HL-60/S4 treated with retinoic acid at 250 ng/mL for 4 days and 3 days (cell line): Measurements from ENCODE around the gene TRIO.

Source experiments
- in situ Hi-C: fragments of 300-500 bp; cut with MboI; formaldehyde crosslinking; loops from 2 replicates; pipeline ENCODE4 v1.7.0; 2022; ENCODE audit warnings: low sequenced_read_pairs

Gene TRIO

DNA sequence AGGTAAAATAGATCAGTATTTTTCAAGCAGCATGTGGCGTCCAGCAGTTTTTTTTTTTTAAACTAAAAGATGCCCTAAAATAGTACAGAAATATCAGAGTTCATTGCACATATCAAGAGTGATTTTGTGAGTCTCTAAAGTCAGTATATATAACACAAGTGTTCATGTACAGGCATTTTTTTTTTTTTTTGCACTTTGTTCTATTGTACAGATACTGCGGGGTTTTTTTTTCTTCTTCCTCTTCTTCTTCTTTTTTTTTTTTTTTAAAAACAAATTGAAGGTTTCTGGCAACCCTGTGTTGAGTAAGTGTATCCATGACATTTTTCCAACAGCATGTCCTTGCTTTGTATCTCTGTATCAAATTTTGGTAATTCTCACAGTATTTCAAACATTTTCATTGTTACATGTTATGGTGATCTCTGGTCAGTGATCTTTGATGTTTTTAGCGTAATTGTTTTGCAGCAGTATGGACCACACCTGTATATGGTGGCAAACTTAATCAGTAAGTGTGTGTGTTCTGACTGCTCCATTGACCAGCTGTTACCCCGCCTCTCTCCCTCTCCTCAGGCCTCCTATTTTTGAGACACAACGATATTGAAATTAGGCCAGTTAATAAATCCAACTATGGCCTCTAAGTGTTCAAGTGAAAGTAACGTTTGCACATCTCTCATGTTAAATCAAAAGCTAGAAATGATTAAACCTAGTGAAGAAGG is 76.8 kb downstream of the TRIO start:
- in situ Hi-C loops: no loop called here

DNA sequence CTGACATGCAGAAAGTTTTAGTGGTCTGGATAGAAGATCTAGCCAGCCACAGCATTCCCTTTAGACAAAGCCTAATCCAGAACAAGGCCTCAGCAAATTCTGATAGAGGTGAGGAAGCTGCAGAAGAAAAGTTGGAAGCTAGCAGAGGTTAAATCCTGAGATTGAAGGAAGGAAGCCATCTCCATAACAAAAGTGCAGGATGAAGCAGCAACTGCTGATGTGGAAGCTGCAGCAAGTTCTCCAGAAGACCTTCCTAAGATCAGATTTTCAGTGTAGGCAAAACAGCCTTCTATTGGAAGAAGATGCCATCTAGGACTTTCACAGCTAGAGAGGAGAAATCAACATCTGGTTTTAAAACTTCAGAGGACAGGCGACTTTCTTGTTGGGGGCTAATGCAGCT is 77.5 kb downstream of the TRIO start:
- in situ Hi-C loops: no loop called here

DNA sequence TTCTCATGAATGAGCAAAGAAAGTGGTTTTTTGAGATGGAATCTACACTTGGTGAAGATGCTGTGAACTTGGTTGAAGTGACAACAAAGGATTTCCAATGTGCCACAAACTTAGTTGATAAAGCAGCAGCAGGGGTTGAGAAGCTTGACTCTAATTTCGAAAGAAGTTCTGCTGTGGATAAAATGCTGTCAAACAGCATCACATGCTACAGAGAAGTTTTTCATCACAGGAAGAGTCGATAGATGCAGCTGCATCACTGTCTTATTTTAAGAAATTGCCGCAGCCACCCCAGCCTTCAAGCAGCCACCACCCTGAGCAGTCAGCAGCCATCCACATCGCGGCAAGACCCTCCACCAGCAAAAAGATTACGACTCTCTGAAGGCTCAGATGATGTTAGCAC is 78.6 kb downstream of the TRIO start:
- in situ Hi-C loops: no loop called here

DNA sequence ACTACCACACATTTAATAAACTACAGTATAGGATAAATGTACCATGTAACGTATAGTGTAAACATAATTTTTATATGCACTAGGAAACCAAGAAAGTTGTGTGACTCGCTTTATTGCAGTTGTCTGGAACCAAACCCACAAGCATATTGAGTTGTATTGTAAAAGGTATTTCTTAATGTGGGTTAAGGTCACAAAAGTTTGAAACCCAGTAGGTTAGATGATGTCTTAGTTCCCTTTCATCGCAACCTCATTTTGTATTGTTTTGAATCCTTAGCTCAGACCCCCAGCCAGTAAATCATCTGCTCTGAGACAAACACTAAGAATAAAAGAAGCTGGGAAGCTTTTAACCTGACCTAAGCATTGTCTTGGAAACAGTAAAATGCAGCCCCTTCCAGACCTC is 79.1 kb downstream of the TRIO start:
- in situ Hi-C loops: no loop called here

DNA sequence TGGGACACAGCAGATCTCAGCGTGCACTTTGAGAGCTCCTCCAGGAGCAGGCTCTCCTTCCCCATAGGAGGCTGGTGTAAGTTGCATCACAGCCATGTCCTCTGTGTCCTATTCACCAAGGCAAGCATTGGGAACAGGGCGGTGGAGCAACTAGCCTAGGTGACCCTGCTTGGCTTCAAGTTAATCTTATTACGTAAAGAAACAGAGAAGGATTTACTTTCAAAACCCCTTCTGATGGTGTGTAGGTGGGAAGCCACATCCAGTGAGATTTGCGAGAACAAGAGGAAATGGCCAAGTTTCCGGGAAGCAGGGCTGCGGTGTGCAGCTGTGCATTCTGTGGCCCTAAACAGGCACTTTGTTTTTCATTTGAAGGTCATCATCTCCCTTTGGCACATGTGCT is 80.2 kb downstream of the TRIO start:
- in situ Hi-C loops: no loop called here

DNA sequence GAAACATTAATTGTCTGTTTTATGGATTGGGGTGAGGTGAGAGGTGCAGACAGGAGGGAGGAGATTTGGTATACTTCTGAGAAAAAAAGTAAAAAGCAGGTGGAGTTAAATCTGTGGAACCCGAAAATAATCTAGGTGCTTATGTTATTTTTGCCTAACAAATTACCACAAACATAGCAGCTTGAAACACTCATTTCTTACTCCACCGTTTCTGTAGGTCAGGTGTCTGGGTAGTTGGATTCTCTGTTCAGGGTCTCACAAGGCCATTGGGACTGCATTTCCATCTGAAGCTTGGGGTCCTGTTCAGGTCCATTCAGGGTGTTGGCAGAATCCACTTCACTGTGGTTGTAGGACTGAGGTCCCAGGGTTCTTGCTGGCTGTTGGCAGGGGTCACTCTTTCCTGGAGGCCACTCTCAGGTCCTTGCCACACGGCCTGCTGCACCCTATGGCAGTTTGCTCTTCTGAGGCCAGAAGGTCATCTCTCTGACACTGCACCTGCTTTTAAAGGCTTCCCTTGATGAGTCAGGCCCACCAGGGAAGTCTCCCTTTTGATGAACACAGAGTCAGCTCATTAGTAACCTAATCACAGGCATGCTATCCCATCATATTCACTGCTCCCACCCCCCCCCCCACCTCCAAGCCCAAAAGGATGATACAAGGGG is 82.2 kb downstream of the TRIO start:
- in situ Hi-C loops: no loop called here

DNA sequence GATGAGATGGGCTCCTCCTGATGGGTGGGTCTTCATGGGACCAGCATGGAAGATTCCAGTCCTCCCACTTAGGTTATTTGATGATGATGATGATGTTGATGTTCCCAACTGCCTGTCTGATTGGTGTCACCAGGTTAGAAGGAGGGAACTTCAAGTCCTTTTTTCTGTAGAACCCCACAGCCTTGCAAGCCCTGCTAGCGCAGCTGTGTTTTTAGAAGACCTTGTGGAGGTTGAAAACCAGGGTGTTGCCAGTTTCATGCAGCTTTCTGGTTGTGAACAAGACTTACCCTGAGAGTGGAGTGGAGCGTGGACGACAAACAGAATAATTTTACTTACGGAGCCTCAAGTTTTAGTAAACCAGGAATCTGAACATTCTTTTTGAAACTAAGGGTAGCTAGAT is 83.0 kb downstream of the TRIO start:
- in situ Hi-C loops: no loop called here

DNA sequence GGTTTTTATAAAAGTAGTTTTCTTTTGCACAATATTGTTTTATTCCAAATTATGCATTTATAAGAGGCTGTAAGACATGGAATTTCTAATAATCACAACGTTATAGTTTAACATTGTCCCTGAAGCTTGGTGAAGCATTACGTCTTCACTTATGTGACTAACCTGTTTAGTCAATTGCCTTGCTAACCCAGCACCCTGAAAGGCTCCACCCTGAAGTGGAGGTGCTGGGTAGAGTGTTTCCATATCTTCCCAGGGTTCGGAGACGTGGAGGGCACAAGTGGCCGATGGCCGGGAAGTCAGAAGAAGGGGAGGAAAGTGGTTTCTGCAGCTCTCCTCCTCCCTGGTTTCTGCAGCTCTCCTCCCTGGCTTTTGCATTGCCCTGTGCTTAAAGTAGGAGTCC is 83.4 kb downstream of the TRIO start:
- in situ Hi-C loops: no loop called here

DNA sequence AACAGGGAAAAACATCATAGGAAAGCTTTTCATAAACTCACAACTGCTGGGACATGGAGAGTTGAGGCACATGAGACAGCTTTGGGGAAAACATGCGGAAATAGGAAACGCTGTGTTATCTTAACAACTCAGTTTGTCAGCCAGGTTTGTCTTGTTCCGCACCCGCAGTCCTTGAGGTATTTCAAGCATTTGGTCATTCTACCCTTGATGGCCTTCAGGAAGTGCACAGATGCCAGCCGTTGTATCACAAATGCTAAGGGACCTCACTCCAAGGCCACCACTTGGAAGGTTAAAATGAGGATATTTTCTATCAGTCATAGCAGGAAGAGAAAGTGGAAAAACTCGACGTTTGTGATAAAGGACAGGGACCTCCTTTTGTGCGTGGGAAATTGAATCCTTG is 83.8 kb downstream of the TRIO start:
- in situ Hi-C loops: no loop called here

DNA sequence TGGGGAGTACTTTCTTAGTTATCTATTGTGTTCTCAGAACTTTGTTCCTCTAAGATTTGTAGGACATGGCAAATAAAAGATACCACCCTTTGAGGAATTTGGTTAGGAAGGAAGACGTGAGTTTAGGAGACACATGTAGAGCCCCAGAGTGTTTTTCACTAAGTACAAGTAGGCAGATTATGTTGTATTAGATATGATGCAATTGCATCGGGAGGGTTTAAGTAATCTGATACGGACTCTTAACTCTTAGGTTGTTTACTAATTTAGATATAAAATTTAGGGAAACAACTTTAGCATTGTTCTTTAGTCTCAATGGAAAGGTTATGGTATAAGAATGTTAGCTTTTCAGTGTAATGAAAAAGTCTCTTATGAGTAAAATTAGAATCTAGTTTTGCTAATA is 84.4 kb downstream of the TRIO start:
- in situ Hi-C loops: no loop called here

DNA sequence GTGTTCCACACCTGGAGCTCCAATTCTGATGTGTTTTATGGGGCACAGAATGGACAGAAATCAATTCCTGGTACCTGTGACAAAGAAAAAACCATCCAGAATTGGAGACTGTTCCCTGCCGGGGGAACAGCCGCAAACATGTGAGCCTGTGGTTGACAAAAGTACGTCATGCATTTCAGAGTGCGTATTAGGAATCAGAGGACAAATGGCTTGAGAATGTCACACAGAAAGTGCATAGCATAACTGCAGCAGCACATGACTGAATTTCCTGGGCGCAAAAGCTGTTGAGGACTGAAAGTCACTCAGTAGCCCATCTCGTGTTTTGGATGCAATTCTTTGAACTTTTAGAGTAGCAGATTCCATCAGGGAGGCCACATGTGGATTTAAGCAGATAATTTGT is 85.1 kb downstream of the TRIO start:
- in situ Hi-C loops: no loop called here

DNA sequence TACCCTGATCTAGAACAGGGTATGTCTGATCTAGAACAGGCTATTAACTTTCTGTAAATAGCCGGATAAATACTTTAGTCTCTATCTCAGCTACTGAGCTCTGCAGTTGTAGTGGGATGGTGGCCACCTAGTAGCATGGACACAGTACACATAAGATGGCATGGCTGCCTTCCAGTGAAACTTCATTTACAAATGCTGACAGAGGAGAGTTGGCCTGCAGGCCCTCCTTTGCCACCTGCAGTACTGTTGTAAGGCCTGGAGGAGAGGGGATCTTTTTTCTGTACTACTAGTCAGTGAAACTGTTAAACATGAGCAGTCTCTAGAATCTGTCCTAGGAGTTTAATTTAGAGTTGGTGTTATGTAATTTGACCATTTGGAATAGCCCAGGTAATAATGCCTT is 86.0 kb downstream of the TRIO start:
- in situ Hi-C loops: no loop called here

DNA sequence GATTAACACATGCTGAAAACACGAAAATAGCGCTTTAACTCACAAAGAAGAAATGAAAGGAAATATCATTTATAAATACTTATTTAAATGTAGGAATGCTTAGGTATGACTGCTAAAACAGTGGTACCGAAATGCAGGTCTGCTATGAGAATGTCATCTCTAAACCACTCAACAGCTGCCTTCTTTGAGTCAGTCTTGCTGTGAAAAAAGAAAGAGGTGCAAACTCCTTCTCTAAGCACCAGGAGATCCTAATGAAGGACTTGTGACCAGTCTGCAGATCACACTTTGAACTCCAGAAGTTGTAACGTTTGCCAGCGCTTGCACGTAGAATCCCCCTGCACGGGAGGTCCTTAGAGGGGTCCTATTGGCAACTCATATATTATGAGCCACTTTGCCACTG is 86.6 kb downstream of the TRIO start:
- in situ Hi-C loops: no loop called here

DNA sequence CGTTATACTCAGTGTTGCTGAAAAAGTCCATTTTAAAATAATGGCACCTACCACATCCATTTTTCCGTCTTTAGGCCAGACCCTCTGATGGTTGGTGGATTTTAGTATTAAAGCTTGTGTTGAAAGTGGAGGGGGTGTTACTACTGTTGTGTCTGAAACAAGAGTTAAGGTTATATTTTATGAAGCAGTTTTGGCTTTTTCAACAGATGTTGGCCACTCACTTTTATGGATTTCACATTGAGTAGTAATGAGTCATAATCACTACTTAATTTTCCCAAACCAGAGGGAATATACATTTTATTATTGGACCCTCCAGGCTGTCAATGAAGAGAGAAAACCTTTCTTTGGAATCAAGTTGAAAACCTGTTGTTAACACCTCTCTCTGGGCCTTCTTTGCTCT is 88.0 kb downstream of the TRIO start:
- in situ Hi-C loops: no loop called here

DNA sequence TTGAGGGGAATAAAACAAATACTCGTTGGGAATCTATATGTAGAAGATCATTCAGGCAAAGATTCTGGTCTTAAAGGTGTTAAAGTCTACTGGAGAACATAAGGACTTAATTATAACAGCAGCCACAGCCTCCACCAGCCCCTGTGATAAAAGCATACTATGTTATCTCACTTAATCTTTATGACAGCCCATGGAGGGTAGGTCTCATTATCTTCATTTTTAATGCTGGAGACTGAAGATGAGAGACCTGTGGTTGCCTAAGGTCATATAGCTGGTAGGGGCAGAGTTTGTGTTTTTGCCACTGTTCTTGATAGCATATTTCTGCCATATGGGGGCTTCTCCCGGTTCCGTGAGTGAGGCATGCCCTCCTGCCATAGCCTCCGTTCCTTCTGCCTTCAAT is 88.7 kb downstream of the TRIO start:
- in situ Hi-C loops: no loop called here

DNA sequence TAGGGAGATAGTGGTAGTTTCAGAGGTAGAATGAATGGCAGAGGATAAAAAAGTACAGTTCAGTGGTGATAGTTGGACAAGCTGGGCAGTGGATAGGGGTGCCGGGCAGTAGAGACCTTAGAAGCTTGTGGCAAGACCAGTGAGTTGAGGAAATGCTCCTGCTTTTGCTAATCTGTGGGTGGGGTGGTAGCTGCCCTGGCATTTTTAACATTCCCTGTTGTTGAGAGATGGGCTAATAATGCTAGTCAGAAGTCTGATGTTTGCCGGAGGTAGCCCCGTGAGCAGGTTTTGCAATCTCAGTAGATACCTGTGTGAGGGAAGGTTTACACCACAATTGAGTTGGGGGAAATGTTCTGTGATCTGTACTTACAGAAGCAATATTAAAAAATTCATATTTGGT is 91.1 kb downstream of the TRIO start:
- in situ Hi-C loops: no loop called here

DNA sequence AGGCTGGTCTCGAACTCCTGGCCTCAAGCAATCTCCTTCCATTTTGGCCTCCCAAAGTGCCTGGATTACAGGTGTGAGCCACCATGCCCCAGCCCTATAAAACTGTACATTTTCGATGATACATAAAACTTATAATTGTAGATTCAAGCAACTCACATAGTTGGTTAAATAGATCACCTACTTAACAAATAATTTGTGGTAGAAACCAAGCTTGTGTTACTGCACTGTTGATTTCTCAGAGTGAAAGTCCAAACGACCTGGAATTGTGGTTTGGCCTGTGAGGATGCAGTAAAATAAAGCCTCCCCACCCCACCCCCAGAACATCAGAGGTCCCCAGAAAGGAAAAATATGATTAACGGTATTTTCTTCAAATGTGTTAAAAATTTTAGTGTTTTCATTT is 92.7 kb downstream of the TRIO start:
- in situ Hi-C loops: no loop called here

DNA sequence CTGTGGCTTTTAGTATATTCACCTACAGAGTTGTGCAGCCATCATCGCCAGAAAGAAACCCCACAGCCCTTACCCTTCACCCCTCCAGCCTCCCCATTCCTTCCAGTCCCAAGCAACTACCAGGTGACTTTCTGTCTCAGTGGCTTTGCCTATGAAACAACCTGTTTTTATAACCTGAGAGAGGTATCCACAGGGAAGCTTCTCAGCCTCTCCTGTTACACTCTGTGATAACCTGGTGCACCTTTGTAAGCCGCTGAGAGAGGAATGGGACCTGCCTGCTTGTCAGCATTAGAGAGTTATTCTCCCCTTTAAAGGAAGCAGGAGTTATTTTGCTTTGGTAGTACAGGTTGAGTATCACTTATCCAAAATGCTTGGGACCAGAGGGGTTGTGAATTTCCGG is 93.6 kb downstream of the TRIO start:
- in situ Hi-C loops: no loop called here

DNA sequence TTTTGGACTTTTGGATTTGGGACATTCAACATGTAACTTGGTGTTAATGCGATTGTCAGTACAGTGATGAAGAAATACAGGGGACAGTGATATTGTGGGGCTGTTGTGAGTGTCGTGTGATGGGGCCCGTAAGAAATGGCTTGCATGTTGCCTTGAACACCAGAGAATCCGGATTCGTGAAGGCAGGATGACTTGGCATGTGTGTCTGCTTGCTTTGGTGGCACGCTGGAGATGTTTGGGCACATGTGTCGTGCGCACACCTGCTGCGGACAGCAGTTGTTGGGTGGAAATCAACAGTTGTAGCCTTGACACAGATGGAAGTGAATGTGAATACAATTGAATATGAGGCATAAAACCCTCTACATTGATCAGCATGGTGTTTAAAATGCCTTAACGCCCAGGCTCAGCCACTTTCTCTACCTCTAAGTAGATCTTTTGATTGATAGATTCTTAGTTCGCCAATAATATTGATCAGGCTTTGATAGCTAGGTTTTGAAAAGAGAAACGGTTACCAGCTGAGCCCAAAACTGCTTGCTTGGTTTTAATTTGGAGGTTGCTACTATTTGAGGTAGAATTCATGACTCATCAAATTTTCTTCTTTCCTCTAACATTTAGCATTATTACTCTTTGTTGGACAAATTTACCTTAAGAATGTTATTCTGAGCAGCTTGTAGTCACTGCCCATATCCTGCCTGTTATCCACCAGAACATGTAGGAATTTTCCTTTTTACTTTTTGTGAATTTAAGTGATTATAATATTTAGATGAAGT is 94.4 kb downstream of the TRIO start:
- in situ Hi-C loops: no loop called here

DNA sequence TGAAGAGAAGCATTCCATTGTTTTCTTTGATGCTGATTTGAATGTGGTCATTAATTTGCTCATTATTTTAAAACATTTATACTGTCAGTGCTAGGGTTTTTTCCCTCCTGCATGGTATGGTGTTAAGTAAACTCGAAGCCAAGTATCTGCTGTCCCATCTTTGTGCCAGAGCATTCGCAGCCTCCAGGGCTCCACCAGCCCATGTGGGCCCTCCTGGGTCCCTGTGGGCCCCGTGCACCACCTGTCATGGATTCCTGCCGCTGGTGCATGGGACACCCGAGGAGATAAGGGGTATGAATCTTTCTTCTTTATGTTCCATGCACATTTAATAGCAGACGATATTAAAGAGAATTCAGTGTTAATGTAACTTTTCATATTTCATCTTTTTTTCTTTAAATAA is 95.1 kb downstream of the TRIO start:
- in situ Hi-C loops: no loop called here

DNA sequence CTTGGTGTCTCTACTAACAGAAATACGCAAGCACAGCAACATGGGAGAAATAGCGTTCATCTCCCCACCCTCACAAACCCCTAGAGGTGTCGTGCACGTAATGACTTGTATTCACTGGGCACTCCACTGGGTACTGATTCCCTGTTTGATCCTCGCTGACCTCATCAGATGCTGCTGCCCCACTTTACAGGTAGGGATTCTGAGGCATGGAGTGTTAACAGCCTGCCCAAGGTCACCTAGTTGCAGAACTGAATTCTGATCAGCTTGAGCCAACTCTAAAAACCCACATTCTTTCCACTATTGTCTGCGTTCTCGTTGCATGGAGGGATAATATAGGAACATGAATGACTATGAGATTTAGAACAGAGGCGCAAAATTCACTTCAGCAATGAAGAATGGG is 96.3 kb downstream of the TRIO start:
- in situ Hi-C loops: no loop called here

DNA sequence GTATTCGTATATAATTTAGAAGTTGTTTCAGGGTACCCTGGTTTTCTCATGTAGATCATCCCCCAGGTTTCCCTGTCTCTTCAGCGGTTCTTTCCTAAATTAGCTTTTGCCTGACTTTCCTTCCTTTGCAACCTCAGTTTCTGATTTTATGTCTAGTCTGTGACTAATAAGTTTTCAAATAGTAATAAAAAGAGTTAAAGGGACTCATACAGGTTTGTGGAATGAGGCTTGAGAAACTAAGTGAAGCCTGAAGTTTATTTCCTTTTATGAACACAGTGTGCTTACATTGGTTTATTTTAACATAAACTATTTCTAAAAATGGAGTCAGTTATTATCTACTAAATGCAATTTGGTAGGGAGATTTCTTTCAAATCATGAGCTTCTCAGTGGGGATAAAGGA is 96.8 kb downstream of the TRIO start:
- in situ Hi-C loops: no loop called here
